CD14-positive monocyte (primary cell): ENCODE results near the gene RAB1B. TPM values are rescaled to one million over a fixed set of nuclear protein-coding genes. Genes with fewer than 3 reads are reported as not detected.
"Not testable (repeated sequence)": the region's sequence is repeated elsewhere in the genome, so short reads cannot be mapped to it uniquely, and the experiment has no call there.

Experiments used
- DNase-seq, 3 donors: peaks; one replicate each; pipeline ENCODE4 v3.0.0-alpha.2; 2011 to 2022
- H2AFZ ChIP-seq: 2 replicates; pipeline ENCODE4 v1.6.0; 2012; ENCODE audit warnings: mild to moderate bottlenecking, low read depth, low read length, inconsistent platforms; ENCODE audit not compliant: insufficient read depth, poor library complexity, severe bottlenecking
- H3K27ac ChIP-seq, 2 donors: 1 replicate in 1 of 2; 2 replicates in 1 of 2; pipeline ENCODE4 v1.5.1; 2012 to 2013; ENCODE audit warnings: low read length in 2 of 2, control low read depth in 1 of 2, inconsistent platforms in 1 of 2, low read depth in 1 of 2, mild to moderate bottlenecking in 1 of 2
- H3K27me3 ChIP-seq, 2 donors: one replicate each; pipeline versions ENCODE4 v1.6.0 to v1.6.1; 2011 to 2013; ENCODE audit warnings: low read length in 2 of 2; ENCODE audit not compliant: control insufficient read depth in 2 of 2, insufficient read depth in 2 of 2
- H3K36me3 ChIP-seq, 2 donors: replicated peaks in 1 of 2; 1 replicate in 1 of 2; 2 replicates in 1 of 2; pipeline versions ENCODE4 v1.5.1 to v1.6.1; 2012 to 2013; ENCODE audit warnings: low read length in 2 of 2, control low read depth in 1 of 2, inconsistent platforms in 1 of 2, mild to moderate bottlenecking in 1 of 2; ENCODE audit not compliant: insufficient read depth in 2 of 2, control insufficient read depth in 1 of 2
- H3K4me1 ChIP-seq, 2 donors: 1 replicate in 1 of 2; 2 replicates in 1 of 2; pipeline versions ENCODE4 v1.5.1 to v1.6.1; 2012 to 2013; ENCODE audit warnings: low read length in 2 of 2, control low read depth in 1 of 2, inconsistent platforms in 1 of 2, mild to moderate bottlenecking in 1 of 2, moderate library complexity in 1 of 2; ENCODE audit not compliant: insufficient read depth in 2 of 2, control insufficient read depth in 1 of 2
- H3K4me2 ChIP-seq: replicated peaks from 2 replicates; pipeline ENCODE3; 2012; ENCODE audit warnings: low read length, moderate library complexity, mild to moderate bottlenecking; ENCODE audit not compliant: poor library complexity, severe bottlenecking; ENCODE audit errors: extremely low read depth
- H3K4me3 ChIP-seq, 3 experiments: fragments of 200-600 bp in 1 of 3; sonication (generic) in 1 of 3; replicated peaks in 1 of 3; 1 replicate in 2 of 3; 2 replicates in 1 of 3; pipeline ENCODE4 v1.5.1; 2011 to 2013; ENCODE audit warnings: low read length in 3 of 3, mild to moderate bottlenecking in 3 of 3, control low read depth in 2 of 3, low read depth in 2 of 3, inconsistent platforms in 1 of 3, moderate library complexity in 1 of 3
- H3K79me2 ChIP-seq: 2 replicates; pipeline ENCODE4 v1.6.0; 2012; ENCODE audit warnings: mild to moderate bottlenecking, control low read depth, inconsistent platforms, low read length, moderate library complexity; ENCODE audit not compliant: insufficient read depth
- H3K9ac ChIP-seq: 2 replicates; pipeline ENCODE4 v1.6.0; 2017; ENCODE audit warnings: low read length, mild to moderate bottlenecking; ENCODE audit not compliant: insufficient read depth, poor library complexity, severe bottlenecking
- H3K9me3 ChIP-seq, 2 donors: replicated peaks in 1 of 2; 1 replicate in 1 of 2; 2 replicates in 1 of 2; pipeline versions ENCODE4 v1.5.1 to v1.6.1; 2012 to 2013; ENCODE audit warnings: low read length in 2 of 2, control low read depth in 1 of 2; ENCODE audit not compliant: control insufficient read depth in 1 of 2, insufficient read depth in 1 of 2
- H4K20me1 ChIP-seq: 2 replicates; pipeline ENCODE4 v1.6.0; 2012; ENCODE audit warnings: mild to moderate bottlenecking, low read length, control low read depth, moderate library complexity; ENCODE audit not compliant: insufficient read depth
- H3K27ac Mint-ChIP-seq, 7 donors: one replicate each; pipeline ENCODE4 v1.8.0; 2020; ENCODE audit warnings: mild to moderate bottlenecking in 7 of 7, mixed read lengths in 7 of 7, moderate library complexity in 6 of 7, inconsistent platforms in 2 of 7
- H3K27me3 Mint-ChIP-seq, 3 donors: one replicate each; pipeline ENCODE4 v1.8.0; 2021 to 2022; ENCODE audit warnings: low read depth in 3 of 3, mild to moderate bottlenecking in 3 of 3, mixed read lengths in 3 of 3, moderate library complexity in 3 of 3, inconsistent platforms in 1 of 3
- H3K36me3 Mint-ChIP-seq, 2 donors: one replicate each; pipeline ENCODE4 v1.8.0; 2020; ENCODE audit warnings: mixed read lengths in 2 of 2, inconsistent platforms in 1 of 2, mild to moderate bottlenecking in 1 of 2
- H3K4me1 Mint-ChIP-seq: one replicate; pipeline ENCODE4 v1.8.0; 2020; ENCODE audit warnings: mild to moderate bottlenecking, mixed read lengths
- H3K4me3 Mint-ChIP-seq, 2 donors: one replicate each; pipeline ENCODE4 v1.8.0; 2020; ENCODE audit warnings: mild to moderate bottlenecking in 2 of 2, mixed read lengths in 2 of 2, moderate library complexity in 1 of 2
- H3K9me3 Mint-ChIP-seq, 7 donors: one replicate each; pipeline ENCODE4 v1.8.0; 2020 to 2022; ENCODE audit warnings: mixed read lengths in 7 of 7, mild to moderate bottlenecking in 6 of 7, moderate library complexity in 6 of 7, inconsistent platforms in 2 of 7
- CTCF ChIP-seq: fragments of 200-600 bp; IDR thresholded peaks from one replicate; pipeline ENCODE4 v1.8.0; 2022; ENCODE audit warnings: antibody characterized with exemption, mild to moderate bottlenecking
- WGBS: methylation state at CpG from one replicate; pipeline ENCODE4 v1.1.5; 2013; ENCODE audit warnings: missing lambda C conversion rate; ENCODE audit not compliant: insufficient coverage; 5-methylcytosine and 5-hydroxymethylcytosine counted together
- intact Hi-C, 2 donors: fragments of 100-400 bp; cut with micrococcal nuclease; formaldehyde crosslinking; loops; one replicate each; pipeline versions ENCODE4 v1.15.0 to v1.15.1; 2023
- polyA plus RNA-seq, 3 donors: library from polyadenylated mRNA; depleted of rRNA in 1 of 3; unstranded in 2 of 3; stranded (reverse) in 1 of 3; fragments of 300-500 nt in 2 of 3; fragments of >200 nt in 1 of 3; fragmentation: Illumina TruSeq in 2 of 3; gene quantifications; 1 replicate in 2 of 3; 2 replicates in 1 of 3; pipeline ENCODE4 v1.2.3, GENCODE V29; 2012 to 2021

The RAB1B gene
- polyA plus RNA-seq, 3 donors = 17.9 to 90.5 (median 18.8) TPM

GRCh38 chr11:66251809-66252208 lies 16.6 kb upstream of the RAB1B start:
- Mint-ChIP-seq H3K4me3 (no peak overlapping the region), H3K4me1 (peaks cover 3% of the 10 kb centered on the region), H3K36me3 (peaks cover 26 to 27% of the 10 kb centered on the region in 2 donors), H3K9me3 (peaks cover 0 to 10% (median 2%) of the 10 kb centered on the region in 7 donors), H3K27ac (no peak overlapping the region), H3K27me3 (peaks cover 22 to 32% (median 27%) of the 10 kb centered on the region in 3 donors)
- Histone ChIP-seq H3K9ac (no peak overlapping the region), H3K4me1 (peaks cover under 1 to 1% of the 10 kb centered on the region in 2 donors), H3K9me3 (peaks cover 0 to 2% of the 10 kb centered on the region in 2 donors), H3K27ac (no peak overlapping the region), H3K27me3 (peaks cover 14 to 23% of the 10 kb centered on the region in 2 donors), H3K36me3 (peaks cover 7 to 15% of the 10 kb centered on the region in 2 donors), H2AFZ (no peak overlapping the region), H3K79me2 (no peaks in the 10 kb centered on the region), H3K4me3 (no peak overlapping the region), H4K20me1 (no peaks in the 10 kb centered on the region), H3K4me2 (no peak overlapping the region)
- DNase-seq = no peak
- no CpG with 5 or more reads among the region's 7 CpGs for WGBS
- TF ChIP-seq CTCF = no peak
- intact Hi-C loops = no loop called here

DNA sequence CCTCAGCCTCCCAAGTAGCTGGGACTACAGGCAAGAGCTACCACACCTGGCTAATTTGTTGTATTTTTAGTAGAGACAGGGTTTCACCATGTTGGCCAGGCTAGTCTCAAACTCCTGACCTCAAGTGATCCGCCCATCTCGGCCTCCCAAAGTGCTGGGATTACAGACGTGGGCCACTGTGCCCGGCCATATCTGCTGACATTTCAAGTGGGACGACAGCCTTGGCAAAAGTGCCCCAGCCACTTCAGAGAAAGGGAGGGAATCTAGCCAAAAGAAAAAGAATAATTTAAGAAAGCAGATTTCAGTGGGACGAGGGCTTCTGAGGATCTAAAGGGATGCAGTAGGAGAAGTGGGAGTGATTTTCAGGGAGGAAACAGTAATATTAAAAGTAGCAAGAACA lies 15.4 kb upstream of the RAB1B start:
- intact Hi-C loops, H3K27ac Mint-ChIP-seq: not testable (repeated sequence)

More for the DNA sequence above, 15.4 kb upstream of the RAB1B start:
- H3K27ac ChIP-seq, H3K4me3 Mint-ChIP-seq, DNase-seq, H3K4me1 Mint-ChIP-seq, H3K4me2 ChIP-seq, H3K9ac ChIP-seq, H4K20me1 ChIP-seq, H3K4me3 ChIP-seq, H3K36me3 ChIP-seq, H3K9me3 ChIP-seq, H3K79me2 ChIP-seq, H2AFZ ChIP-seq: not testable (repeated sequence)
- H3K27me3 ChIP-seq = peaks cover 20 to 31% of the 10 kb centered on the region in 2 donors
- Mint-ChIP-seq H3K36me3 (peaks cover 15 to 17% of the 10 kb centered on the region in 2 donors), H3K27me3 (peaks cover 27 to 40% (median 39%) of the 10 kb centered on the region in 3 donors), H3K9me3 (peaks cover 0 to 14% (median 3%) of the 10 kb centered on the region in 7 donors)
- WGBS = 96% methylated on average over 3 of the region's 6 CpGs
- H3K4me1 ChIP-seq = peaks cover 9 to 14% of the 10 kb centered on the region in 2 donors
